AG08395 (cell line): ENCODE measurements around the gene OSM.
"Not testable (repeated sequence)": the region's sequence is repeated elsewhere in the genome, so short reads cannot be mapped to it uniquely, and the experiment has no call there.

ENCODE experiments used
- DNase-seq: peaks from one replicate; pipeline ENCODE4 v3.0.0; 2012; ENCODE audit warnings: mixed read lengths, low spot score

Gene OSM

DNA sequence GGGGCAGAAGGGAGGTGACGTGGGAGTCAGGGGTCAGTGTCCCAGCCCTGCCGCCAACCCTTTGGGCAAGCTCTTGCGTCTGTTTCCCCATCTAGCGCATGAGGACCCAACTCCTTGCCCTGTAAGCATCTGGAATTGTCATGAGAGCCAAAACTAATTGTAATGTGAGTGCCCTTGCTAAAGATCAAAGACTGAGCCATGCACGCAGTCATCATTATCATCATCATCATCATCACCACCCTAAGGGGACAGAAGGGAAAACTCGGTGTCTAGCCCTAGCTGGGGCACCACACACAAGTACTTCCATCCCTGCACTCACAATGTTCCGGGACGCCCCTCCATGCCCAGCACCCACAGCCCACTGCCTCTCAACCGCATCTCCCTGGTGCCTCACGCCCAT lies 22.6 kb downstream of the OSM start:
- no peak for DNase-seq

- DNase-seq = no peak
Measured at GRCh38 chr22:30243661-30244060, 23.0 kb downstream of the OSM start.

DNA sequence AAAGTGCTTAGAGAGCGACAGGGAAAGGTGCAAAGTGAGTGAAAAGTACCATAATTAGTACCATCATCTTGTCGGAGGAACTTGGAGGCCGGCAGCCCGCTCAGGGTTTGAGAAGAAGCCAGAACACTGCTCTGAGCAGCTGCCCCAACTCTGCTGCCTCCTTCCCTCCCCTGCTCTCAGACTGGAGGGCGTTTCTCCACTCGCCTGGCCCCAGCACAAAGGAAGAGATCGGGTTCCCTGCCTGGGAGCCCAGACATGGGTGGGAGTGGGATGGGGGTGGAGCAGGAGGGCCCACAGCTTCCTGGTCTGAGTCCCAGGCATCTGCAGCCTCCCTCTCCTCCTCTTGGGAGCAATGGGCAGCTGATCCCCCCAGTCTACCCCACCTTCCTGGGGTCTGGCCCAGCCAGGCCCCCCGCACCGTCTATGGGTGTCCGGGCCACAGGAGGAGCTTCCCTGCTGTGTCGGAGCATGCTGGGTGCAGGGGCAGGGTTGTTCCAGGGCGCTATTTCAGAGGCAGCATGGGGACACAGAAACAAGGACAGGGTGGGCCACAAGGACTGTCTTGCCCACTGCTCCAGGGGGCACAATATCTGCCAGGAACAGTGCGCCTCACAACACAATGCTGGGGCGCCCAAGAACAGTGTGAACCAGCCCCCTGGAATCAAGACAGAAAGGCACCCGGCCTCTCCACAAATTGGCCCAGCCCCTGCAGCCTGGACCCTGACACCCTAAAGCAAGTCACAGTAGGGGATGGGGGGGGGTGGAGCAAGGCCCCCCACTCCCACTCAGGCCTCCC lies 24.9 kb downstream of the OSM start:
- DNase-seq = no peak

- DNase-seq = no peak
Measured at GRCh38 chr22:30240541-30241417, 25.9 kb downstream of the OSM start.

- DNase-seq = no peak
Measured at GRCh38 chr22:30239488-30240405, 26.9 kb downstream of the OSM start.

GRCh38 chr22:30238661-30239487 lies 27.8 kb downstream of the OSM start:
- peak; percentile 18 for DNase-seq

DNA sequence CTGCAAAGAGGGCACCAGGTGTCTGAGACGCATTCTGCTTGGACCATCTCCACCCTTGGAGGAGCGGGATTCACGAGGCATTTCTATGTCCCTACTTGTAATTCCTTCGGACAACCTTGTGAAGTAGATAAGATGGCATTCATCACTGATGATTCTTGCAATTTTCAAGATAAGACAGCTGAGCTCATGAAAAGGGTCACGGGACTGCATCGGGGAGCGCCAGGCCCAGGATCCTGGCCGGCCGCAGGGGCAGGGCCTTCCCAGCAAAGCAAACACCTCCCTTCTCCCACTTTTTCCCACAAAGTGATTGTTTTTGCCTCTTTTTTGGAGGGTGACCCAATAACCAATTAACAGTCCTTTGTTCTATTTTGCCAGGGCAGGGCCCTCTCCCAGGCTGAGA lies 28.5 kb downstream of the OSM start:
- DNase-seq = no peak

- no peak for DNase-seq
Measured at GRCh38 chr22:30236875-30237274, 29.8 kb downstream of the OSM start.

GRCh38 chr22:30235687-30236170 lies 30.9 kb downstream of the OSM start:
- DNase-seq = peak; percentile 62

GRCh38 chr22:30234786-30235470 lies 31.7 kb downstream of the OSM start:
- DNase-seq = peak; percentile 39

DNA sequence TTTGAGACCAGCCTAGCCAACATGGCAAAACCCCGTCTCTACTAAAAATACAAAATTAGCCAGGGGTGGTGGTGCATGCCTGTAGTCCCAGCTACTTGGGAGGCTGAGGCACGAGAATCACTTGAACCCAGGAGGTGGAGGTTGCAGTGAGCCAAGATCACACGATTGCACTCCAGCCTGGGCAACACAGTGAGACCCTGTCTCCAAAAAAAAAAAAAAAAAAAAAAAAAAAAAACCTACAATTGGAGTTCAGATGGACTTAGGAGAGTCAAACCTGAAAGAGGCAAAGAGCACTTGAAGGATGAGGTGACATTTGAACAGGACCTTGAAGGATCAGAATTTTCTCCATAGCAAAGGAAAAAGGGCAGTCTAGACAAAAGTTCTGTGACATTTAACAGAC lies 32.3 kb downstream of the OSM start:
- DNase-seq = not testable (repeated sequence)

- DNase-seq = no peak
Measured at GRCh38 chr22:30233582-30233981, 33.1 kb downstream of the OSM start.

- no peak for DNase-seq
Measured at GRCh38 chr22:30232716-30233218, 33.9 kb downstream of the OSM start.

DNA sequence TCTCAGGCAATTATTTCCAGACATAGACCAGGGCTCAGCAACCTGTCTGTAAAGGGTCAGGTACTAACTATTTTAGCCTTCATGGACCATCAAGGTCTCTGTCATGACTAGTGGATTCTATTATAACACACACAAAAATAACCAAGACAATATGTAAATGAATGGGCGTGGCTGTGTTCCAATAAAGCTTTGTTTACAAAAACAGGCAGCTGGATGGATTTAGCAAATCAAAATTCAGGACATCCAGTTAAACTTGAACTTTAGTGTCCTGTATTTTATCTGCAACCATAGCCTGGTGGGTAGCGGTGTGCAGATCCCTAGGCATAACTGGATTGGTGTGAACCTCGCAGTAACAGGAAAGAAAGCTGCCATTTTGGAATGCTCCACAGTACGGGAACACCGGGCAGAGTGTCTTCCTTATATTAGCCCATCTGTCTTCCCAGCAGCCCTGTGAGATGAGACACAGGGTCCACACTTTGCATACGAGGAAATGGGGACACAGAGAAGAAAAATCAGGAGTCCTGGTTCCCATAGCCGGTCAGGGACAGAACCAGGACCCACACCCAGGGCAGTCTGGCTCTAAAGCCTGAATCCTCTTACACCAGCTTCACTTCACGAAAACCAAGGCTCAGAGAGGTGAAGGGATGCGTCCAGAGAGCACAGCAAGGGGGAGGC lies 35.7 kb downstream of the OSM start:
- no peak for DNase-seq

GRCh38 chr22:30230330-30230729 lies 36.3 kb downstream of the OSM start:
- DNase-seq = no peak

DNA sequence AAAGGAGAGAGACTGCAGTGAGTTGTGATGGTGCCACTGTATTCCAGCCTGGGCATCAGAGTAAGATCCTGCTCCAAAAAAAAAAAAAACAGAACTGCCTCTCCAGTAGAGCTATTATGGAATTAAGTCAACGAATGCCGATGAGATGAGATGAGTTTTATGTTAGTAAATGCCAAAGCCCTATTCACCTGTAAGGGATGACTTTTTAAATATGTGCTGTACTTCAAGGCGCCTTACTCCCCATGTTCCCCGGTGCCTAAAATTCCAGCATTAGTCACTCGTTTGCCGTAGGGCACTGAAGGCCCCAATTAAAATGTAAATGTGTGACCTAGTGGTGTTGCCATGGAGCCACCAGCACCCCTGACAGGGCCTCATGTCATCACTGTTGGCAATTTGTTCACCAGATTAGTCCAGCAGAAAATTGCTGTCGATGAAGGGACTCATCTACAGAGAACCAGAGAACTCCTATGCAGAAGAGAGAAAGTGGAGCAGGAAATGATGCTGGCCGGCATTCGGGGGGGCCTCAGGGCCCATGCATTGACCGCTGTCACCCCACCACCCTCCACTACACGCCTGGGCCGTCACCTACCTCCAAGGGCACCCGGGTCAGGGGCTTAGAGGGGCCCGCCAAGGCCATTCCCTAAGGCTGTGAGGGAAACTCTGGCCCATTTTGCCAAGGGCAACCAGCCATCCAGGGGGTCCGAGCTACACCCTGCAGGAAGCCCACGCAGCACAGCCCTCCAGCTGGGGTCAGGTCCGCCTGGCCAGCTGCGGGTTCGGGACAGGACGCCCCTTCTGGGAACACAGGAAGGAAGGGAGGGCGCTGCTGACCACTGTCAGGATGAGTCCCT lies 37.9 kb downstream of the OSM start:
- no peak for DNase-seq

GRCh38 chr22:30227438-30228228 lies 39.0 kb downstream of the OSM start:
- no peak for DNase-seq
